Muscle of leg (tissue), 11 donors: ENCODE data around the gene CAMTA1. TPM values are rescaled to one million over a fixed set of nuclear protein-coding genes. Genes with fewer than 3 reads are reported as not detected.

Experiments
- DNase-seq: peaks from one replicate; pipeline ENCODE4 v3.0.0; 2013
- H3K27ac ChIP-seq: one replicate; pipeline ENCODE4 v1.5.1; 2013; ENCODE audit warnings: mild to moderate bottlenecking, low read length, control low read depth
- H3K27me3 ChIP-seq: one replicate; pipeline ENCODE4 v1.6.1; 2013; ENCODE audit warnings: low read length; ENCODE audit not compliant: control insufficient read depth, insufficient read depth
- H3K36me3 ChIP-seq: one replicate; pipeline ENCODE4 v1.6.1; 2013; ENCODE audit warnings: low read length; ENCODE audit not compliant: control insufficient read depth, insufficient read depth
- H3K4me1 ChIP-seq: one replicate; pipeline ENCODE4 v1.6.1; 2013; ENCODE audit warnings: low read length; ENCODE audit not compliant: control insufficient read depth, insufficient read depth
- H3K4me3 ChIP-seq: one replicate; pipeline ENCODE4 v1.5.1; 2013; ENCODE audit warnings: low read length, control low read depth
- H3K9me3 ChIP-seq: replicated peaks from 2 replicates; pipeline ENCODE4 v1.6.1; 2013; ENCODE audit warnings: low read depth, low read length; ENCODE audit not compliant: control insufficient read depth
- WGBS: methylation state at CpG from one replicate; pipeline ENCODE4 v1.1.5; 2013; ENCODE audit warnings: missing lambda C conversion rate; ENCODE audit not compliant: insufficient coverage; 5-methylcytosine and 5-hydroxymethylcytosine counted together
- polyA plus RNA-seq, 8 donors: library from polyadenylated mRNA; unstranded; fragments of 120-200 nt; gene quantifications; one replicate each; pipeline versions ENCODE4 v1.2.1 to v1.2.3, GENCODE V29; 2013; ENCODE audit warnings: inconsistent platforms in 1 of 8, low replicate concordance in 1 of 8; ENCODE audit not compliant: insufficient read length in 8 of 8, insufficient read depth in 1 of 8
- total RNA-seq: library from RNA; stranded (reverse); fragments of 120-200 nt; gene quantifications from one replicate; pipeline ENCODE4 v1.2.4, GENCODE V29; 2013

Gene CAMTA1
- total and polyA plus RNA-seq, 9 donors, result 36.4 to 56.4 (median 47.7) TPM

DNA sequence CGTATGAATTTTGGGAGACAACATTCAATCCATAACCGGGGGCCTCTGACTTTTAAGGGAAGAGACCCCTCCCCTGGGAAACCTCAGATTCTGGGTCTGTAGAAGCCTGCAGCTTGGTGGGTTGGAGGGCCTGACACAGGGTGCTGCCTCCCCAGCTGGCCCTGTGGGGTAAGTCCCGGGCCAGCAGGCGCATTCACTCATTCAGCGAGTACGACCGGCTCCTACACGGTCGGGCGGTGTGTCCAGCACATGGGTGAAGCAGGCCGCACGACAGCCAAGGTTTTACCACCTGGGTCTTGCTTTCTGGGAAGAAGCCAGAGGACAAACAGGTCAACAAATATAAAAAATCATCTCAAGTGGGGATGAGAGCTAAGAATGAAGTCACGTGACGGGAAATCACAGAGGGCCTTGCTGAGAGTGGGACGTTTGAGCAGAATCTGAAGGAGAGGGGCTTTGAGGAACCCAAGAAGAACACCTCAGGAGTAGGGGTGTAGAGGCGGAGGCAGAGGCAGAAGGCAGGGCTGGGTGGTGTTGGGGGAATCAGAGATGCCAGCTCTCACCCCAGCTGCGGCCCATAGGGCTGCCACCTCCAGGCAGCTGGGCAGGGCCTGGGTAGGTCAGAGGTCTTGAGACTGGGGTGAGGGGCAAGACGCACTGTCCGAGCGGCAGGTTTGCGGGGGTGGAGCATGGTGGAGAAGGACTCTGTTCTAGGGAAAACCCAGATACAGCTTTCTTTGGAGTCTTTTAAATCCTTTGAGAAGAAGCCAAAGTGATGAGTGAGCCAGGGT lies 652.5 kb downstream of the CAMTA1 start:
- no peaks in the 10 kb centered on the region for H3K4me1 ChIP-seq
- 85% methylated on average over 15 of the region's 21 CpGs for WGBS
- no peaks in the 10 kb centered on the region for H3K9me3 ChIP-seq
- H3K4me3 ChIP-seq, result no peak overlapping the region
- no peaks in the 10 kb centered on the region for H3K27me3 ChIP-seq
- no peak for DNase-seq
- H3K36me3 ChIP-seq, result no peaks in the 10 kb centered on the region
- H3K27ac ChIP-seq, result no peak overlapping the region

DNA sequence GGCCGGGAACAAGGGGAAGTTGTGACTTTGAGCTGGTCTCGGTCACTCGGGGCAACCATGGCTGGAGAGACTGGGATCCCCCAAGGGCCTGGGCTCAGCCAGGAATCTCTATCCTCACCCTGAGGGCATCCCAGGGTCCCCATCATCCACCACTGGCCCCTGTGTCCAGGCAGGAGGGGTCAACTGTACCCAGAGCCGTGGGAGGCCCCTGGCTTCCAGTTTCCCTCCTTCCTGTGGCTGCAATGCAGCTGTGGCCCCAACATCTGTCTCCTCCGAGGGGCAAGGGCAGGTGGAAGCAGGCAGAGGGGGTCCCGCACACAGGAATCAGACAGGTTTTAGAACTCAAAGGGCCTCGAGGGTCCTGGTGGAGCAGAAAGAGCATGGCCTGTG lies 653.1 kb downstream of the CAMTA1 start:
- H3K4me1 ChIP-seq, result no peaks in the 10 kb centered on the region
- H3K27me3 ChIP-seq, result no peaks in the 10 kb centered on the region
- no peak overlapping the region for H3K27ac ChIP-seq
- WGBS, result 73% methylated on average over 4 of the region's 7 CpGs
- H3K36me3 ChIP-seq, result no peaks in the 10 kb centered on the region
- no peak for DNase-seq
- no peak overlapping the region for H3K4me3 ChIP-seq
- H3K9me3 ChIP-seq, result no peaks in the 10 kb centered on the region

DNA sequence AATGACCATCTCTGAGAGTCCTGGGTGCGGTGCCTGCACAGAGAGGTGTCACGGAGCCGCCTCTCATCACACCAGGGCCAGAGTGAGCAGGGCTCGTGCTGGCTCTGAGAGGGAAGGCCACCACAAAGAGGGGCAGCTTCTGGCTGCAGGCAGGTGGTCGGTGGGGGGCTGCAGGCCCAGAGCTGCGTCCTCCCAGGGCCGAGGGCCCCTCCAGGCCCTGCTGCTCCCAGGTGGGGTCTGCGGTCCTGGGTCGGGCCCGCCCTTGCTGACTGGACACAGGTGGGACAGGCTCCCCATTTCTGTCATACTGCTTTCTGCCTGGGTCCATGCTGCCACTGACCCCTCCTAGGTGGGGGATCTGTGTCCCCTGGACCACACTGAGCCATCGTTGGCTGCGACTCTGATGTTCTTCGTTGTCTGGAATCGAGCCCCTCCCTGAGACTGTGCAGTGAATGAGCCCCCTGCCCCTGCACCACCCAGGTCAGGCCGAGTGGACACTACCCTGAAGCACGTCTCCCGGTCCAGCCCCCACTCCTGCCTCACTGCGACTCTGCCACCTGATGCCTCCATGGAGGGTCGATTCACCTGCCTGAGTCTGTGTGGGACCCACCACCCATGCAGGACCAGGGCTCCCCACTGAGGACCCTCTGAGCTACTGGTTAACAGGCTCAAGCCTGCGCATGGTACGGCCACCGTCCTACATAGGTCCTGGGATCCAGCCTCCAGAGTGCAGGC lies 653.8 kb downstream of the CAMTA1 start:
- H3K27ac ChIP-seq, result no peak overlapping the region
- 92% methylated on average over 21 of the region's 22 CpGs for WGBS
- no peak overlapping the region for H3K4me3 ChIP-seq
- no peaks in the 10 kb centered on the region for H3K36me3 ChIP-seq
- H3K4me1 ChIP-seq, result peaks cover under 1% of the 10 kb centered on the region
- H3K27me3 ChIP-seq, result no peaks in the 10 kb centered on the region
- DNase-seq, result no peak
- no peaks in the 10 kb centered on the region for H3K9me3 ChIP-seq

DNA sequence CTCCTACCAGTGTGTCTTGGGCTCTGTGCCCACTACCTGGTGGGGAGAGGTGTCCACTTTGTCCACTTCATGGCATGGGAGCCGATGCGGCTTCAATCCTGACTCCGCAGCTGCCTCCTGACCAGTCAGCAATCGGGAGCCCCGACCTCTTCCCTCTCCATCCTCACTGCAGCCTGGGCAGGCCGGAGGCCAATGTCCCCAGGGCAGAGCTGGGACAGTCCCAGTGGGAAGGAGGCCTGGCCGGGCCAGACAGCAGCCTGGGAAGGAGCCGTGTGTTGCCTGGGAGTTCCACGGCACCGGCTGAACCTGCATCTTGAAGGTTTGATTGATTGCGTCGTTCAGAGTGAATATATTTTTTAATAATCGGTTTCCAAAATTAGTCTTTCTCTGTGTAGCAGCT lies 654.9 kb downstream of the CAMTA1 start:
- peaks cover 2% of the 10 kb centered on the region for H3K4me1 ChIP-seq
- no peaks in the 10 kb centered on the region for H3K36me3 ChIP-seq
- DNase-seq, result no peak
- WGBS, result 35% methylated on average over 2 of the region's 13 CpGs
- H3K4me3 ChIP-seq, result no peak overlapping the region
- no peaks in the 10 kb centered on the region for H3K9me3 ChIP-seq
- no peak overlapping the region for H3K27ac ChIP-seq
- H3K27me3 ChIP-seq, result no peaks in the 10 kb centered on the region

DNA sequence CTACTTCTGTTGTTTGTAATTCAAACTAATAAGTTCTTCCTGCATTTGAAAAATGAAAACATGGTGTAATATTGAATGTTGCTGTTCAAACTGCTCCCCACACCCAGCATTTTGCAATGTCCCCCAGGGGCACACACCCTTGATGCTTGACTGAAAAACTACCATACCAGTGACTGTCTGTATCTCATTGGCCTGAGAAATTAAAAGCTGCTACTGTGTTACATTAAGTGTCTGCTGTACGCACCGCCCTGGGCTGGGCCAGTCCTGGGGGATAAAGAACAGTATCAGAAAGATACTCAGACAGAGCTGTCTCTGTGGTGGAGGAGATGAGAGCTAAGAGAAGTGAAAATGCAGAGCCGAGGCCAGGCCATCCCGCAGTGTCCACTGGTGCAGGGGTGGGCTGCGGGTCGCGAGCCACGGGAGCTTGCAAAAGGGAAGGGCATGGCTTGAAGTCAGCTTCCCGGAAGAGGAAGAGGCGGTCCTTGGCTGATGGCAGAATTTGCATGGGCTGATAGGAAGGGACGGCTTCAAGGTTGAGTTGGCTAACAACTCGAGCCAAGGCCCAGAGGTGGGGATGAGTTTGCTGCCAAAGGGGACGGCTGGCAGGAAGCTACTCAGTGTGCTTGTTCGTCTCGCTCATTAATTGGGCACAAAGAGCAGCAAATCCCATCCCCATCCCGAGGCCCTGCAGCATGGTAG lies 656.0 kb downstream of the CAMTA1 start:
- peaks cover 2% of the 10 kb centered on the region for H3K4me1 ChIP-seq
- 62% methylated on average over 16 of the region's 16 CpGs for WGBS
- H3K4me3 ChIP-seq, result no peak overlapping the region
- no peak overlapping the region for H3K27ac ChIP-seq
- no peaks in the 10 kb centered on the region for H3K27me3 ChIP-seq
- no peaks in the 10 kb centered on the region for H3K9me3 ChIP-seq
- no peaks in the 10 kb centered on the region for H3K36me3 ChIP-seq
- no peak for DNase-seq

DNA sequence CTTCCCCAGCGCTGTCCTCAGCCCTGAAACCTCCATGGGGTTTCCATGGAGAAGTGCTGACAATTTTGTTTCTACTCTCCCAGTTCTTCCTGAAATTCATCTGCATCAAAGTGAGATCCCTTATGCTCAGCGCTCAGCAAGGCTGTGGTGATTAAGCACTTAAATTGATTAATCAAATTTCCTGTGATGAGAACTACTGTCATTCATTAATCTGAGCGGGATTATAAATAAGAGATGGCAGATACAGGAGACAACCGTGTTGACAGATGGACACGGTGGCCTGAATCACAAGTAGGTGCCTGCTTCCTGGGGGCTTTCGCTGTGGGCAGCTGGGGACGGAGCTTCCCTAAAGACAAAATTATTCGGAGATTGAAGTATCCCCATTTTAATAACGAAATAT lies 656.8 kb downstream of the CAMTA1 start:
- H3K4me3 ChIP-seq, result no peak overlapping the region
- DNase-seq, result no peak
- H3K4me1 ChIP-seq, result peaks cover 2% of the 10 kb centered on the region
- no peaks in the 10 kb centered on the region for H3K27me3 ChIP-seq
- WGBS, result 84% methylated on average over 8 of the region's 9 CpGs
- no peaks in the 10 kb centered on the region for H3K9me3 ChIP-seq
- H3K36me3 ChIP-seq, result no peaks in the 10 kb centered on the region
- H3K27ac ChIP-seq, result no peak overlapping the region

DNA sequence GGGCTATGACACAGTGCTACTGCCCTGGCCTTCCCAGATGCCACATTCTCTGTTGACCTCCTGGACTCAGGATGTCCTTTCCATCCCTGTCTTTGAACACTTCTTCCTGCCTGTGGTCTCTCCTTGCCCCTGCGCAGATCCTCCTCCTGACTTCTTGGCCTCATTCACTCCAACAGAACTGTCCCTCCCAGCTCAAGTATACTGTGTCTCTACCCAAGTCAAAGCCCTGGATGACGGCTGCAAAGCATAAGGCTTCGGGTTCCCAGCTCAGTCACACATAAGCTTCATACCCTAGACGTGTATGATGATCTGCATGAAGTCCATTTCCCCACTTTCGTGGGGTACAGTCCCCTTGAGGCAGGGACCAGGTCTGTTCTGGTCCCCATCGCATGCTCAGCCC lies 657.7 kb downstream of the CAMTA1 start:
- 98% methylated on average over 3 of the region's 6 CpGs for WGBS
- H3K4me3 ChIP-seq, result no peak overlapping the region
- no peaks in the 10 kb centered on the region for H3K36me3 ChIP-seq
- no peak for DNase-seq
- H3K27ac ChIP-seq, result no peak overlapping the region
- H3K27me3 ChIP-seq, result no peaks in the 10 kb centered on the region
- H3K9me3 ChIP-seq, result no peaks in the 10 kb centered on the region
- peaks cover 2% of the 10 kb centered on the region for H3K4me1 ChIP-seq

DNA sequence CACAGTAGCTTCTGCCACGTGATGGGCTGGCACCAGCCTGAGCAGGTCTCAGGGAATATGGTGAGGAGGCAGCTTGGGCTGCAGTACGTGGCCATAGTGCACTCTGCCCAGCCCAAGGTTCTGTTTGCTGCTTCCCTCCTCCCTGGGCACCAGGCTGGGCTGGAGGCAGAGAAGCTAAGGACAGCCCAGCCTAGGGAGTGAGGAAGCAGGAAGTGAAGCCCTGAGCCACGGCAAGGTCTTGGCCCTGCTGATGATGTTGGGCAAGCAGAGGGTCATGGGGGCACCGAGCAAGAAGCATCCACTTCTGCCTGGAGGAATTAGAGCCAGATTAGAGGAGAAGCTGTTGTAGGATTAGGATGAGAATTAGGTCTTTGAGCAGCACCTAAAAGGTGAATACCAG lies 659.1 kb downstream of the CAMTA1 start:
- no peaks in the 10 kb centered on the region for H3K9me3 ChIP-seq

DNA sequence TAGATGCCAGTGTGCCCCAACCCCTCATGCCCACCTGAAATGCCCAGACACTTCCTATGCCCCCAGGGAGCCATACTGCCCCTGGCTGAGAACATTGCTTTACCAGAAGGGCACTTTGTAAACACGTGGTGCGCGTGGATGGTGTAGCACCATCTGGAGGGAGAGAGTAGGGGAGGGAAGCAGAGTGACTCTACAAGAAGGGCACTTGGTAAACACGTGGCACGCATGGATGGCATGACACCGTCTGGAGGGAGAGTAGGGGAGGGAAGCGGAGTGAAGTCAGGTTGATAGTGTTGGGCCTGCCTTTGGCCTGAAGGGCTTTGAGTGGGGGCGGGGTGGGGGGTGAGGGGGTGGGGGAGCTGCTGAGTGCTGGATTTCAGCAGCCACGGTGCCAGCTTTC lies 661.8 kb downstream of the CAMTA1 start:
- Histone ChIP-seq H3K9me3 (no peaks in the 10 kb centered on the region), H3K27ac (no peak overlapping the region), H3K4me3 (no peak overlapping the region), H3K4me1 (peaks cover 2% of the 10 kb centered on the region), H3K36me3 (no peaks in the 10 kb centered on the region), H3K27me3 (no peaks in the 10 kb centered on the region)
- 81% methylated on average over 5 of the region's 9 CpGs for WGBS
- no peak for DNase-seq

More for the DNA sequence above, 659.1 kb downstream of the CAMTA1 start:
- WGBS, result 64% methylated on average over 4 of the region's 4 CpGs
- Histone ChIP-seq H3K27ac (no peak overlapping the region), H3K27me3 (no peaks in the 10 kb centered on the region), H3K36me3 (no peaks in the 10 kb centered on the region), H3K4me1 (peaks cover 2% of the 10 kb centered on the region), H3K4me3 (no peak overlapping the region)
- no peak for DNase-seq

DNA sequence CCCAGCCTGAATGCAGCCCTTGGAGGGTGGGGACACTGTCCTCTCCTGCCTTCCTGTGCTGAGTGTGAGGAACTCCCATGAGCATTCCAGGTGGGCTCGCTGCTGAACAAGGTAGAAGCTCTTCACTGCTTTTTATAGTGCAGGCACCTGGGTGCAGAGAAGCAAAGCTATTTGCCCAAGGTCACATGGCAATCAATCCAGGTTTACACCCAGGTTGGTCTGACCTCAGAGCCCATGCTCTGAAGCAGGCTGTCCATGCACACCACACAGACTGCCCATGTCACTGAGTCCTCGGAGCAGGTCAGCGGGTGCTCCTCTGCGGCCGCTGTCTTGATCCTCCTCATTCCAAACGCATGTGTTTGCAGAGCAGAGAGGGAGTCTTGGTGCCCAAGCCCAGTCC lies 662.5 kb downstream of the CAMTA1 start:
- Histone ChIP-seq H3K4me3 (no peak overlapping the region), H3K4me1 (peaks cover 2% of the 10 kb centered on the region), H3K9me3 (no peaks in the 10 kb centered on the region), H3K27me3 (no peaks in the 10 kb centered on the region), H3K27ac (no peak overlapping the region), H3K36me3 (no peaks in the 10 kb centered on the region)
- DNase-seq, result no peak
- WGBS, result 94% methylated on average over 5 of the region's 6 CpGs
